PFSK-1 (cell line): Measurements from ENCODE around the gene HOXD12.

Source experiments
- FOXP2 ChIP-seq: optimal IDR thresholded peaks from 2 replicates; pipeline ENCODE3; 2011; ENCODE audit warnings: borderline replicate concordance, control low read depth, inconsistent platforms; ENCODE audit not compliant: insufficient read depth; ENCODE audit errors: extremely low read length, extremely low read depth
- POLR2AphosphoS5 ChIP-seq: IDR thresholded peaks from 2 replicates; pipeline ENCODE4 v1.6.1; 2012; ENCODE audit warnings: low read depth, mild to moderate bottlenecking, control low read depth, low read length, moderate library complexity
- SIN3A ChIP-seq: IDR thresholded peaks from 2 replicates; pipeline ENCODE4 v1.6.1; 2012; ENCODE audit warnings: mild to moderate bottlenecking, low read length, moderate library complexity, borderline replicate concordance; ENCODE audit not compliant: insufficient read depth
- TAF1 ChIP-seq: IDR thresholded peaks from 2 replicates; pipeline ENCODE4 v1.6.1; 2012; ENCODE audit warnings: low read length, control low read depth, borderline replicate concordance; ENCODE audit not compliant: insufficient read depth
- TF ChIP-seq, protein P1 (sequence below), 2 experiments: IDR thresholded peaks; 2 replicates each; pipeline versions ENCODE4 v1.6.1 to v1.8.0; 2011 to 2012; ENCODE audit warnings: low read depth in 2 of 2, low read length in 2 of 2, control low read depth in 1 of 2, inconsistent platforms in 1 of 2, mild to moderate bottlenecking in 1 of 2, moderate library complexity in 1 of 2; ENCODE audit not compliant: insufficient read depth in 1 of 2

HOXD12 gene

GRCh38 chr2:176134035-176134434 lies 34.4 kb downstream of the HOXD12 start:
- no peak for TF ChIP-seq FOXP2

- no peak for TF ChIP-seq POLR2AphosphoS5
- TF ChIP-seq TAF1: no peak
- no peak for TF ChIP-seq SIN3A
- no peak for TF ChIP-seq FOXP2
- TF ChIP-seq, protein P1, sequence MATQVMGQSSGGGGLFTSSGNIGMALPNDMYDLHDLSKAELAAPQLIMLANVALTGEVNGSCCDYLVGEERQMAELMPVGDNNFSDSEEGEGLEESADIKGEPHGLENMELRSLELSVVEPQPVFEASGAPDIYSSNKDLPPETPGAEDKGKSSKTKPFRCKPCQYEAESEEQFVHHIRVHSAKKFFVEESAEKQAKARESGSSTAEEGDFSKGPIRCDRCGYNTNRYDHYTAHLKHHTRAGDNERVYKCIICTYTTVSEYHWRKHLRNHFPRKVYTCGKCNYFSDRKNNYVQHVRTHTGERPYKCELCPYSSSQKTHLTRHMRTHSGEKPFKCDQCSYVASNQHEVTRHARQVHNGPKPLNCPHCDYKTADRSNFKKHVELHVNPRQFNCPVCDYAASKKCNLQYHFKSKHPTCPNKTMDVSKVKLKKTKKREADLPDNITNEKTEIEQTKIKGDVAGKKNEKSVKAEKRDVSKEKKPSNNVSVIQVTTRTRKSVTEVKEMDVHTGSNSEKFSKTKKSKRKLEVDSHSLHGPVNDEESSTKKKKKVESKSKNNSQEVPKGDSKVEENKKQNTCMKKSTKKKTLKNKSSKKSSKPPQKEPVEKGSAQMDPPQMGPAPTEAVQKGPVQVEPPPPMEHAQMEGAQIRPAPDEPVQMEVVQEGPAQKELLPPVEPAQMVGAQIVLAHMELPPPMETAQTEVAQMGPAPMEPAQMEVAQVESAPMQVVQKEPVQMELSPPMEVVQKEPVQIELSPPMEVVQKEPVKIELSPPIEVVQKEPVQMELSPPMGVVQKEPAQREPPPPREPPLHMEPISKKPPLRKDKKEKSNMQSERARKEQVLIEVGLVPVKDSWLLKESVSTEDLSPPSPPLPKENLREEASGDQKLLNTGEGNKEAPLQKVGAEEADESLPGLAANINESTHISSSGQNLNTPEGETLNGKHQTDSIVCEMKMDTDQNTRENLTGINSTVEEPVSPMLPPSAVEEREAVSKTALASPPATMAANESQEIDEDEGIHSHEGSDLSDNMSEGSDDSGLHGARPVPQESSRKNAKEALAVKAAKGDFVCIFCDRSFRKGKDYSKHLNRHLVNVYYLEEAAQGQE (IDR thresholded peaks at IDR 0.05; ENCODE audit: insufficient read depth in 1 of 2, low read depth in 2 of 2, low read length in 2 of 2): no peak
Measured at GRCh38 chr2:176135035-176135440, 35.4 kb downstream of the HOXD12 start.

- TF ChIP-seq SIN3A: no peak
- TF ChIP-seq, protein P1 (IDR thresholded peaks at IDR 0.05; ENCODE audit: insufficient read depth in 1 of 2, low read depth in 2 of 2, low read length in 2 of 2): no peak
- TF ChIP-seq TAF1: no peak
- TF ChIP-seq FOXP2: no peak
- TF ChIP-seq POLR2AphosphoS5: no peak
Measured at GRCh38 chr2:176136374-176137251, 37.0 kb downstream of the HOXD12 start.

- TF ChIP-seq FOXP2: no peak
- no peak for TF ChIP-seq SIN3A
- TF ChIP-seq TAF1: no peak
- no peak for TF ChIP-seq POLR2AphosphoS5
- TF ChIP-seq, protein P1 (IDR thresholded peaks at IDR 0.05; ENCODE audit: insufficient read depth in 1 of 2, low read depth in 2 of 2, low read length in 2 of 2): no peak
Measured at GRCh38 chr2:176137252-176137580, 37.6 kb downstream of the HOXD12 start.

GRCh38 chr2:176137906-176138305 lies 38.3 kb downstream of the HOXD12 start:
- TF ChIP-seq SIN3A: no peak
- TF ChIP-seq POLR2AphosphoS5: no peak
- TF ChIP-seq TAF1: no peak
- no peak for TF ChIP-seq FOXP2
- TF ChIP-seq, protein P1 (IDR thresholded peaks at IDR 0.05; ENCODE audit: insufficient read depth in 1 of 2, low read depth in 2 of 2, low read length in 2 of 2): no peak

DNA sequence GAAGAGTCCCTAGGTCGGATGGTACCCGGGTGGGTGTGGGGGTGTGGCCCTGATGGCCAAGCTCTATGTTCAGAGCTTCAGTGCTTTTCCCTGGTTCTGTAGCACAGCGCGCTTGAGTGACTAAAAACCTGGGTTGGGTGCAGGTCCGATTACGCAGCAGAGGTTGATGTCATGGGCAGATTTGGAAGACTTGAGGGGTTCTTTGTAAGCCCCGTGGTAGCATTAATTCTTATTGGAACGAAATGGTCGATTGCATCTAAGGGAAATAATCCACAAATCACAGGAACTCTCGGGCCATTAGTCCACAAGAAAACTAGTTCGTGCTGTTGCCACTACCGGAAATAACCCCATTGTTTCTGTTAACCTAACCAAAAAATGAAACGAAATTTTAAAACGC lies 38.9 kb downstream of the HOXD12 start:
- TF ChIP-seq TAF1 (no peak), FOXP2 (no peak), SIN3A (no peak), POLR2AphosphoS5 (no peak)
- TF ChIP-seq, protein P1 (IDR thresholded peaks at IDR 0.05; ENCODE audit: insufficient read depth in 1 of 2, low read depth in 2 of 2, low read length in 2 of 2): no peak
